Activated T-cell treated with anti-CD3 and anti-CD28 coated beads, Interleukin-2, amount 50 U/mL, for 1 hour (primary cell): Measurements from ENCODE around the gene TUBGCP2.
"Not testable (repeated sequence)": the region's sequence is repeated elsewhere in the genome, so short reads cannot be mapped to it uniquely, and the experiment has no call there.

ENCODE experiments used
- DNase-seq: peaks from one replicate; pipeline ENCODE4 v3.0.0-alpha.2; 2020

TUBGCP2 gene

GRCh38 chr10:133277277-133277992 is 31.2 kb downstream of the TUBGCP2 start:
- no peak for DNase-seq

- DNase-seq = peak; percentile 79
Measured at GRCh38 chr10:133276435-133277201, 32.1 kb downstream of the TUBGCP2 start, which contains the start of gene ADAM8. TSS of gene ADAM8 (minus strand) at chr10:133276868. CDS start at chr10:133276817, 51 bp downstream.

- DNase-seq = no peak
Measured at GRCh38 chr10:133276100-133276434, 32.6 kb downstream of the TUBGCP2 start.

DNA sequence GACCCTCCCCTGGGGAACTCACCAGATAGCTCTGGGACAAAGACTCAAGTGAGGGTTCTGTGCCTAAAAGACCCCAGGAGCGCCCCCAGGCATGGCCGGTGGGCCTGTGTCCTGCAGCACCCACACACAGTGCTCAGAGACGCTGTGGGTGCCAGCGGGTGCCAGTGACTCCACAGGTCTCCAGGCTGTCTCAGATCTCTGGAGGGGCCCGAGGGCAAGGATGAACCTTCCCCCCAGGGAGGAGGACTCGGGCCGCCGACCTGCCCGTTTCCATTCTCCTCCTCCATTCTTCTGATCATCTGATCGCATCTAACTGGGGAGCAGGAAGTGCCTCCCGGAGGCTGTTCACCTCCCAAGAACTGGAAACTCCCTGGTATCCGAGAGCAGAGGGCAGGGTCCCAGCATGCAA is 33.0 kb downstream of the TUBGCP2 start:
- DNase-seq = peak; percentile 69

GRCh38 chr10:133274751-133275683 is 33.7 kb downstream of the TUBGCP2 start:
- DNase-seq = peak; percentile 82

- no peak for DNase-seq
Measured at GRCh38 chr10:133273534-133274143, 35.0 kb downstream of the TUBGCP2 start.

- DNase-seq = no peak
Measured at GRCh38 chr10:133272964-133273420, 35.7 kb downstream of the TUBGCP2 start.

GRCh38 chr10:133272301-133272963 is 36.2 kb downstream of the TUBGCP2 start:
- DNase-seq = no peak

GRCh38 chr10:133271521-133272300 is 37.0 kb downstream of the TUBGCP2 start:
- DNase-seq = no peak

GRCh38 chr10:133270773-133271297 is 37.8 kb downstream of the TUBGCP2 start:
- DNase-seq = no peak

GRCh38 chr10:133270204-133270603 is 38.5 kb downstream of the TUBGCP2 start:
- DNase-seq = no peak

- no peak for DNase-seq
Measured at GRCh38 chr10:133269367-133269766, 39.3 kb downstream of the TUBGCP2 start.

GRCh38 chr10:133268532-133268931 is 40.1 kb downstream of the TUBGCP2 start:
- DNase-seq = no peak

- no peak for DNase-seq
Measured at GRCh38 chr10:133267829-133268228, 40.8 kb downstream of the TUBGCP2 start.

GRCh38 chr10:133267293-133267692 is 41.4 kb downstream of the TUBGCP2 start:
- no peak for DNase-seq

- no peak for DNase-seq
Measured at GRCh38 chr10:133266056-133266795, 42.4 kb downstream of the TUBGCP2 start.

- not testable (repeated sequence) for DNase-seq
Measured at GRCh38 chr10:133265052-133265451, 43.6 kb downstream of the TUBGCP2 start.

DNA sequence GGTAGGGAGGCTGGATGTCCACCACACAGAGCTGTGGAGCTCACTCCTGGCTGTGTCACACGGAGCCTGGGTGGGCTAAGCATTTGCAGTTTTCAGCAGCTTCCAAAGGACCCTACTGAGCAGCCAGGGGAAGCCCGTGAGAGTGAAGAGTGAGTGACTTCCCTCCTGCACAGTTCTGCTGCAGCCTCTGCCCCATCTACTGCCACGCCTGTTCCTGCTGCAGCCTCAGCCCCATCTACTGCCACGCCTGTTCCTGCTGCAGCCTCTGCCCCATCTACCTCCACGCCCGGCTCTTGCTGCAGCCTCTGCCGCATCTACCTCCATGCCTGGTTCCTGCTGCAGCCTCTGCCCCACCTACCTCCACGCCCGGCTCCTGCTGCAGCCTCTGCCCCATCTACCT is 44.2 kb downstream of the TUBGCP2 start:
- peak; percentile 54 for DNase-seq

DNA sequence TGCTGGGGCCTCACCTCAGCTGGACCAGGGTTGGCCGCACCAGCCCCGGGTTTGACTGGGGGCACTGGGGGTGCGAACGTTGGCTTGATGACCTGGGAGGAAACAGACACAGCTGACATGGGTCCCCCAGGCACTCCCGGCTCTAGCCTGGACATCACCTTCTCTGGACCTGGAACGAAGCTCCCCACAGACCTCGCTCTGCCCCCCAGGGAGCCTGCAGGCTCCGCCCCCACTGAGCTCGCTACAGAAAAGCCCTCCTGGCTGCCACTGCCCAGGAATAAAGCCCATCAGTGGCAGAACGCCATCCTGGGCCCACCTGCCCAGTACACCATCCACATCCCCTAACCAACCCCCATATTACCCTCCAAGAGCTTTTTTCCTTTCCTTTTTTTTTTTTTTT is 45.0 kb downstream of the TUBGCP2 start:
- DNase-seq = no peak

GRCh38 chr10:133262696-133263095 is 46.0 kb downstream of the TUBGCP2 start:
- DNase-seq = no peak
